C1 segment of cervical spinal cord (tissue), 14 donors: ENCODE results near the gene HSPA12A.

Source experiments
- DNase-seq, 14 donors: peaks; one replicate each; lab custom pipeline; 2025; lab: John Stamatoyannopoulos, UW

HSPA12A gene

DNA sequence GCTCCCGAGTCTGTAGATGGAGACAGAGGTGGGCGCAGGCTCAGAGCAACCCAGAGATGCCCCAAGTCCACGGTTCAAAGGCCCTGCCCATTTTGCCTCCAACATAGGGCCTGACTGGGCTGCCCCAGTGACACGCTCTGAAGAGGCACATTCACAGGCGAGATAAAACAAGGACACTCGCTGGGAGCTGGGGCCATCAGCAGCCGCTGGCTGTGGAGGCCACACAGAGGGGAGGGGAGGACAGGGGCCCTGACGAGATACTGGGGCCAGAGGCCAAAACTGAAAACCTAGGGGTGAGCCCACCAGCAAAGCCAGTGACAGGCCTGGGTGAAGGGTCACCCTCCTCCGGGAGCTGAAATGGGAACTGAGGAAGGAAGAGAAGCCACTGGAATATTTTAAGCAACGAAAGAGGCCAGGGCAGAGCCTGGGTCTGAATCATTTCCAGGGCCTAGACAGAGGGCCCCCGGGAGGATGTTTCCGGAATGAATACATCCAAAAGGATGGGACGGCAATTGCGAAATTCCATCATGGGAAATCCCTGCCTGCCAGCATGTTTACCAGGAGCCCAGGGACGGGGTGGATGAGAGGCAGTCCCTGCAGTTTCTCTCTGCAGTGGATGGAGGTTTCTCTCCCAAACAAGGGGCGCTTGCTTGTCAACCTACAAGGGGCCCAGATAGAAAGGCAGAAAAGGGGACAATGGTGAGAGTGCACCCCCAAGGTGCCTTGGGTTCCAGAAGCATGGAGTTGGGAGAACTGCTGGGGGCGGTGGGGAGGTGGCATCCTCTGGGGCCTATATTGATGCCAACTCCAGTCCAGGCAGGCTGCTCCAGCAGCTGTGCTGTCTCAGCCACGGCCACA is 29.0 kb upstream of the HSPA12A start:
- no peak for DNase-seq

GRCh38 chr10:116770281-116770680 is 27.9 kb upstream of the HSPA12A start:
- DNase-seq, result no peak

- no peak for DNase-seq
These were observed 27.4 kb upstream of the HSPA12A start for GRCh38 chr10:116769791-116770190.

DNA sequence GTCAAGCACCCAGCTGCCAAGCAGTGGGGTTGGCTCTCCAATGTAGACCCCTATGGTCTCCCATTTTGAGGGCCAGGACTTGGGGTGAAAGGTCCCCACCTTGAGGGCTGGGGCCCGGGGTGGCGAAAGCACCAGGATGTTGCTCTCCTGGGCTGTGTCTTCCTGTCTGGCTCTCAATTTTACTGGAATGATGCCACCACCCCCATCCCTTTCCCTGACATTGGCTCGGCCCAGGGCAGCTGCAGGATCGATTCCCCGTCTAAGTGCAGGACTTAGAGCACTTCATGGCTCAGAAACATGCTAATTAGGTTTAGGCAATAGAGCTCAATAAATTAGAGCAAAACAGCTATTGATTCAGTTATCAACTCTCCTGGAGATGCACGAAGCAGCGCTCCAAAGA is 27.0 kb upstream of the HSPA12A start:
- no peak for DNase-seq

- DNase-seq, result no peak
These were observed 26.4 kb upstream of the HSPA12A start for GRCh38 chr10:116768786-116769185.

DNA sequence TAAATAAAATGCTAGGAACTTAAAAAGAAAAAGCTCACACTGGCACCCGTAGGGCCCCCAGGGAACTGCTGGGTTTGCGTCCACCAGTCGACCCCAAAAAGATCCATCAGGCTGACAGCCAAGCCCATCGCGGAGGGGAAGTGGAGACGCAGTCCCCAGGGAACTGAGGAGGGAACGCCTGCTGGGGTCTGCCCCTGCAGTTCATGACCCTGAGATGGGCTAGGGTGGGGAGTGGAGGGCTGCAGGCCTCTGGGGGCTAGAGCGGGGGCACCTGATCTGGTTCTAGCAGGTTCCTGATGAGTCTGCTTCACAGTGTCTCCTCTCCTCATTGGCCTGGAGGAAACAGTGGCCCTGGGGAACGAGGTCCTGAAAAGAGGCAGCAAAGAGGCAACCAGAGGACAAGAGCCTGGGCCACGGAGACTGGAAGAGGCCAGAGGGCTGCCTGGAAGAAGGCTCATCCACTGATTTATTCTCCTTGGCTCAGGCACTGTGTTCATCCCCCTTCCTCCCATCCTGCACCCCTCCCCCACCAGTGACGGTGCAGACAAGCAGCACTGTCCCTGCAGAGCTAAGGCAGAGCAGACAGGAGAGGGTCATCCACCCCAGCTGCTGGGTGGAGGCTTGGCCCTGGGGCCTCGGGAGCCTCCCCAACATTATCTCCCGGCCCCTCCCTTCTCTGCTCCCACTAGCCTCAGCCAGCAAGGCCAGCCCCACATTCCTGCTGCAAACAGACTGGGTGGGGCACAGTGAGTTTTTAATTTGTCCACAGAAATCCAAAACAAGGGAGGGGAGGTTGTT is 24.7 kb upstream of the HSPA12A start:
- DNase-seq, result no peak

DNA sequence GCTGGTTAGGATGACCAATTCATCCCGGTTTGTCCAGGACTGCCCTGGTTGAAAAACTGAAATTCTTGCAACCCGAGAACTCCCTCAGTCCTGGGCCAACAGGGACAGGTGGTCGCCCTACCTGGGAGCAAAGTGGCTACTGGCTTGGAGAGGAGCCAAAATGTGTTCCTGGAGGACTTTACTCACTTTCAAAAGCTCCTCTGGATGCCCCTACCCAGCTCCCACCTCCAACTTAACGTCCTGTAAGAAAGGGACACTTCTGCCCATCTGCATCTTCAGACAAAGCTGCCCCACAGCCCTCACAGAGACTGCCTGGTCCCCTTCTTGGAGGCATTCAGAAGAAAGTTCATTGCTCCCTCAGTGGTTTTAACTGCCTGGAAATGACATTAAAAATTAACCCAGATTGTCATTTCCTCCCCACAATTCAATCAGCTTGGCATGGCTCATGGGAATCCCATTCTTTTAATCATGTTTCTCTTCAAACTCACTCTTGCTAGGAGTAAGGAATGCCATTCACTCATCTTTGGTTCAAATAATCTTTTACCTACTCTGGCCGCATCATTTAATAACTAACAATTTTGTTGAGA is 24.0 kb upstream of the HSPA12A start:
- no peak for DNase-seq

- peak in 4 of 14 donors; percentile 5 to 57 (median 42) for DNase-seq
These were observed 23.3 kb upstream of the HSPA12A start for GRCh38 chr10:116765648-116766081.

- DNase-seq, result no peak
These were observed 22.6 kb upstream of the HSPA12A start for GRCh38 chr10:116764979-116765378.

GRCh38 chr10:116763440-116763839 is 21.1 kb upstream of the HSPA12A start:
- DNase-seq, result peak in 3 of 14 donors; percentile 26 to 29 (median 29)

DNA sequence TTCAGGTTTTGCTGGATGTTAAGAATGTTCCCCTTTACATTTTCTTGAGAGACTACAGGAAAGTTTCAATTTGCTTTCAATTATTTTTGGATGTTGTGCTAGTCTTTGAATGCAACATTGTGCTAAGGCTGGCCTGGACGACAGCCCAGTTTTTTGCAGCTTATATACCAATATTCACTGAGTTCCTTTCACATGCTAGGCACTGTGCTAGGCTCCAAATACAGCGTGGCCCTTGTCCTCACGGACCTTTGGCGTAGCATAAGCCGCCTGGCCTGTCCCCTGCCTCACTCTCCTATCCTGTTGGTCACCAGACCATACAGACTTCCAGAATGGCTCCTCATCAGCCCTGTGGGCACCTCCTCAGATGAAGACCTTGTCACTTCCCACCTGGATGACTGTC is 19.5 kb upstream of the HSPA12A start:
- DNase-seq, result peak in 3 of 14 donors; percentile 14 to 26 (median 17)

GRCh38 chr10:116760919-116761318 is 18.6 kb upstream of the HSPA12A start:
- DNase-seq, result no peak

DNA sequence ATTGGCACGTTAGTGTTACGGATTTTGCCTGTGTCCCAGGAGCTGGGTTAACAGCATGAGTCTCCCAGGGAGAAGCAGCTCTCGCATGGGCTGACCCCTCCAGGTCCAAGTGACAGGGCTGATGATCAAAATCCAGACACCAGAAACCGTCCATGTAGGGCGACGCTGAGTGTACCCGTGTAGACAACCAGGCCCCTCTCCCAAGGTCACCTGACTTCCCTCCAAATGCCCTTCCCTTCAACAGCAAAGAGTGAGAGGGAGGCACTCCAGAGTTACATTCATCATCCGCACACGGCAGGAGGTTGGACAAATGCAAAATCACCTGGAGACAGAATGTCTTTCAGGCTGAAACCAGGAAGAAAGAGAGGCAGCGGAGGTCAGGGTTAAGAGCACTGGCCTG is 14.9 kb upstream of the HSPA12A start:
- DNase-seq, result no peak

GRCh38 chr10:116756277-116756676 is 13.9 kb upstream of the HSPA12A start:
- peak in 12 of 14 donors; percentile 23 to 78 (median 55) for DNase-seq

DNA sequence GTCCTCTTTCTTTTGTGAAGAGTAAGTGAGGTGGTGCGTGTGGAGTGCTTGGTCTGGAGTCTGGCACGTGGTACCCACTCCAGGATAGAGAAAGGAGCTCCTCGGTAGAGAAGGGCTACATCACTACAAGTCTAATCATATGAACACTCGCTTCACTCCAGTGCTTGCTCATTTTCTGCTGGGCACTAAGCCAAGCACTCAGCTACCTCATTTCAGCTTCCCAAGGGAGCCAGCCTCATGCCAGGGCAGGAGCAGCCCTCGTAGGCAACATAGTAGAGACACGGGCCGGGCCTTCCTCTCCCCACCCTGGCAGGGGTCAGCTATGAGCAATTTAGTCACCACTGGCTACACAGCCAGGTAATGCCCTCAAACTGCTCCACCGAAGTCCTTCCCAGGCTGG is 11.4 kb upstream of the HSPA12A start:
- no peak for DNase-seq

- peak in 9 of 14 donors; percentile 13 to 50 (median 36) for DNase-seq
These were observed 10.8 kb upstream of the HSPA12A start for GRCh38 chr10:116752969-116753665.

GRCh38 chr10:116752563-116752962 is 10.2 kb upstream of the HSPA12A start:
- no peak for DNase-seq

- no peak for DNase-seq
These were observed 6.1 kb upstream of the HSPA12A start for GRCh38 chr10:116748471-116748870.

DNA sequence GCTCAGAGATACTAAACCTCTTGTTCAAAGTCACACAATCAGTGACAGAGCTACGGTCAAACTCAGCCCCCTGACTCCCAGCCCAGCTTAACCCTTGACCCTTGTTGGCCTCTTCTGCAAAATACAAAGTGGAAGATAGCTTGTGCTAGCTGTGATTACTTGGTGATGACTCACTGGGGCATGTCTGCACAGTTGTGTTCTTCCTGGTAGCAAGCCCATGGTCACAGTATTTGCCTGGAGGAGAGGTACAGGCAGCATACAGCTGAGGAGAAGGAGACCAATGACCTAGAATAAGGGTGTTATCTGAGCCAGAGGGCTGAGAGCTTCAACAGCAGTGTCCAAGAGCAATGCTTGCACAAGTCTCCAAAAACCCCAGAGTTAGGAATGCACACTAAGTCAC is 5.7 kb upstream of the HSPA12A start:
- no peak for DNase-seq

- DNase-seq, result no peak
These were observed 5.0 kb upstream of the HSPA12A start for GRCh38 chr10:116747325-116747724.

GRCh38 chr10:116744885-116745284 is 2.5 kb upstream of the HSPA12A start:
- no peak for DNase-seq
